Measurements from ENCODE around the gene LIMK2. TPM values are rescaled to one million over a fixed set of nuclear protein-coding genes. Genes with fewer than 3 reads are reported as not detected.

LIMK2 gene
- total RNA-seq, 1 donor from 2014 or later: 92.4 TPM

DNA sequence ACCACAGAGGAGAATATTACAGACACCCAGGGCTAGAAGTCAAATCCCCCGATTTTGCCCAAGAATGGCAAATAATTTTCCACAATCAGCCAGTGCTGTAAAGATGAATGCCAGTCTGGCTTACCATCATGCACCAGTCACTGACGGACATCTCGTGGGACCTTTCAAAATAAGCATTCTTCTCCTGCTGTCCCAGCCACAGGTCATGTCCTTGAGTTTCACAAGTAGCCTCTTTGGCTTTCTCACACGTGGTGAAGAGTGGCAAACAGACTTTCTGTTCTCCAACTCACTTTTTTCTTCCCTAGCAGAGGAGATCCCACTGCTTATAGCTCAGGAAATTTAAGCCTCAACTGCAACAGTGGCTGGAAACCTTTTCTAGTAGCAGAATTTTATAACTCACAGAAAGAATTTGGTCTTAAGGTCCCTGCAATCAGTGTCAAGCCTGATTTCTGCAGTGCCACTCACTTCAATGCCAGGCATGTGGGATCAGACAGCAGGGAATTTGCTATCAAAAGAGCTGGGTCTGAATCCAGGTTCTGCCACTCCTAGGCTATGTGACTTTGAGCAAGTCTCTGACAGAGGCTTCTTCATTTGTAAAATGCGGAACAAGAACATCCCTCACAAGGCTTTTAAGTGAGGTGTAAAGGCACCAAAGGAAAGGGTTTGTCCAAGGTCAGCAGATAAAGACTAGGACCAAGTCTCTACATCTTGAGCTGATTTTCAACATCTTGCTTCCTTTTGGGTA, 76.6 kb downstream of the LIMK2 start:
- Mint-ChIP-seq H3K27ac (ENCODE audit: unreplicated experiment) (peak overlapping the region; percentile 33), H3K36me3 (ENCODE audit: unreplicated experiment) (no peaks in the 10 kb centered on the region), H3K27me3 (ENCODE audit: unreplicated experiment) (no peaks in the 10 kb centered on the region), H3K9me3 (ENCODE audit: unreplicated experiment) (peaks cover 13% of the 10 kb centered on the region), H3K4me3 (ENCODE audit: unreplicated experiment) (peak overlapping the region; percentile 15), H3K4me1 (ENCODE audit: low read depth, unreplicated experiment) (peaks cover 25% of the 10 kb centered on the region)
- no peak for DNase-seq
- TF ChIP-seq, protein P1, sequence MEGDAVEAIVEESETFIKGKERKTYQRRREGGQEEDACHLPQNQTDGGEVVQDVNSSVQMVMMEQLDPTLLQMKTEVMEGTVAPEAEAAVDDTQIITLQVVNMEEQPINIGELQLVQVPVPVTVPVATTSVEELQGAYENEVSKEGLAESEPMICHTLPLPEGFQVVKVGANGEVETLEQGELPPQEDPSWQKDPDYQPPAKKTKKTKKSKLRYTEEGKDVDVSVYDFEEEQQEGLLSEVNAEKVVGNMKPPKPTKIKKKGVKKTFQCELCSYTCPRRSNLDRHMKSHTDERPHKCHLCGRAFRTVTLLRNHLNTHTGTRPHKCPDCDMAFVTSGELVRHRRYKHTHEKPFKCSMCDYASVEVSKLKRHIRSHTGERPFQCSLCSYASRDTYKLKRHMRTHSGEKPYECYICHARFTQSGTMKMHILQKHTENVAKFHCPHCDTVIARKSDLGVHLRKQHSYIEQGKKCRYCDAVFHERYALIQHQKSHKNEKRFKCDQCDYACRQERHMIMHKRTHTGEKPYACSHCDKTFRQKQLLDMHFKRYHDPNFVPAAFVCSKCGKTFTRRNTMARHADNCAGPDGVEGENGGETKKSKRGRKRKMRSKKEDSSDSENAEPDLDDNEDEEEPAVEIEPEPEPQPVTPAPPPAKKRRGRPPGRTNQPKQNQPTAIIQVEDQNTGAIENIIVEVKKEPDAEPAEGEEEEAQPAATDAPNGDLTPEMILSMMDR (IDR thresholded peaks at IDR 0.05; ENCODE audit: partially characterized antibody, unreplicated experiment): no peak

DNA sequence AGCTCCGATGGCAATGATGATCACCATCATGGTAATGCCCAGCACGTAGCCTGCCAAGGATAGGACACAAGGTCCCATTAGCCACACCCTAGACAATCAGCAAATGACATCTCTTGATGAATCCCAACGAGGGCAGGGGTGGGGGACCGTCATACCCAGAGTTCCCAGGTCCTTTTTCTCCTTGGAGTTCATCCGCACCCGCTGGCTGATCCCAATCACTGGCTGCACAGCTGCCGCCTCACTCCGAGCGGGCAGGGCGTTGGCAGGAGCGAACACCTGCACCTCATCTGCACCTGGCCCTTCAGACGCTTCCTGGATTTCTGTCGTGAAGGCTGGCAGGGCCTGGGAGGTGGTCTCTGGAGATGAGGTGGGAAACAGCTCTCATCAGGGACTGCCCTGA, 77.2 kb downstream of the LIMK2 start:
- DNase-seq: no peak
- H3K27ac Mint-ChIP-seq (ENCODE audit: unreplicated experiment): peak overlapping the region; percentile 33

DNA sequence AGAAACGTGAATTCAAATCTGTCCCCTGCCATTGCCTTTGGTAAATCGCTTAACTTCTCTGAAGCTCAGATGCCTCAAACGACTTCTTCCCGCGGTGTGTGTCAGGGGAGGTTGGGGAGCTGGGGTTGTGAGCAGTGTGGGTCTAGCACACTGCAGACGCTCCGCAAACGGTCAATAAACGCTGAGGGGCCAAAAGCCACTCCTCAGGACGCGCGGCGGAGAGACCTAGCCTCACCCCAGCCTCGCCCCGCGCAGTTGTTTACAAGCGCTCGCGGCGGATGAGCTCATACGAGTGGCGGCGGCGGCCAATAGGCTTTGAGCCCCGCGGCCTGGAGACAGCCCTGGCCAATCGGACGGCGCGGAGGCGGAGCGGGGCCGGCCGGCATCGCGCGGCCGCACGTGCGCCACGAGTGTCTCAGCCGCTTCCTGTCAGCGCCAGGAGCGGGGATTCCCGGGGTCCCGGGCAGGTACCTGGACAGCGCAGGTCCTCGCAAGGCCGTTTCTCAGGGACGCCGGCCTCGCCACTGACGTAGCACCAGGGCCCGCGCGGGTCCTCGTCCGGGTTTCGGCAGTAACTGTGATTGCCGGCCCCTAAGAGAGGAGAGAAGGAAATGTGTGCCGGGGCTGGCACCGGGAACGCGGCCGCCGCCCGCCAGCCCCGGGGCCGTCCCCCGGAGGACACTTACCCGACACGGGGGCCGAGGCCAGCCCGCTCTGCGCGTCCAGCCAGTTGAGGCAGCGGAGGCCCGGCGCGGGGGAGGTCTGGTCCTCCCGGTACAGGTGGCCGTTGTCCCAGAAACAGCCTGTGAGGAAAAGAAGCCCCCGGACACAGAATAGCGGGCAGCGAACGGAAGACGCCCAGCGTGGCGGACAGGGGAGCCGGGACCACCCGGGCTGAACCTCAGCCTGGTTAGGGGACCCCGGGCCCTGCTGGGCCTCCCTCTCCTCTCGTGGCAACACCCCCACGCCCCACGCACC, 78.7 kb downstream of the LIMK2 start:
- Mint-ChIP-seq H3K36me3 (ENCODE audit: unreplicated experiment) (no peaks in the 10 kb centered on the region), H3K9me3 (ENCODE audit: unreplicated experiment) (peaks cover 14% of the 10 kb centered on the region), H3K4me3 (ENCODE audit: unreplicated experiment) (peak overlapping the region; percentile 89), H3K4me1 (ENCODE audit: low read depth, unreplicated experiment) (peaks cover 14% of the 10 kb centered on the region), H3K27me3 (ENCODE audit: unreplicated experiment) (no peaks in the 10 kb centered on the region), H3K27ac (ENCODE audit: unreplicated experiment) (peak overlapping the region; percentile 94)
- TF ChIP-seq, protein P1 (IDR thresholded peaks at IDR 0.05; ENCODE audit: partially characterized antibody, unreplicated experiment): no peak
- DNase-seq: peak; percentile 95

More for the DNA sequence above, 77.2 kb downstream of the LIMK2 start:
- Mint-ChIP-seq H3K4me1 (ENCODE audit: low read depth, unreplicated experiment) (peaks cover 25% of the 10 kb centered on the region), H3K9me3 (ENCODE audit: unreplicated experiment) (peaks cover 13% of the 10 kb centered on the region), H3K4me3 (ENCODE audit: unreplicated experiment) (peak overlapping the region; percentile 82), H3K27me3 (ENCODE audit: unreplicated experiment) (no peaks in the 10 kb centered on the region), H3K36me3 (ENCODE audit: unreplicated experiment) (no peaks in the 10 kb centered on the region)
- TF ChIP-seq, protein P1 (IDR thresholded peaks at IDR 0.05; ENCODE audit: partially characterized antibody, unreplicated experiment): no peak

DNA sequence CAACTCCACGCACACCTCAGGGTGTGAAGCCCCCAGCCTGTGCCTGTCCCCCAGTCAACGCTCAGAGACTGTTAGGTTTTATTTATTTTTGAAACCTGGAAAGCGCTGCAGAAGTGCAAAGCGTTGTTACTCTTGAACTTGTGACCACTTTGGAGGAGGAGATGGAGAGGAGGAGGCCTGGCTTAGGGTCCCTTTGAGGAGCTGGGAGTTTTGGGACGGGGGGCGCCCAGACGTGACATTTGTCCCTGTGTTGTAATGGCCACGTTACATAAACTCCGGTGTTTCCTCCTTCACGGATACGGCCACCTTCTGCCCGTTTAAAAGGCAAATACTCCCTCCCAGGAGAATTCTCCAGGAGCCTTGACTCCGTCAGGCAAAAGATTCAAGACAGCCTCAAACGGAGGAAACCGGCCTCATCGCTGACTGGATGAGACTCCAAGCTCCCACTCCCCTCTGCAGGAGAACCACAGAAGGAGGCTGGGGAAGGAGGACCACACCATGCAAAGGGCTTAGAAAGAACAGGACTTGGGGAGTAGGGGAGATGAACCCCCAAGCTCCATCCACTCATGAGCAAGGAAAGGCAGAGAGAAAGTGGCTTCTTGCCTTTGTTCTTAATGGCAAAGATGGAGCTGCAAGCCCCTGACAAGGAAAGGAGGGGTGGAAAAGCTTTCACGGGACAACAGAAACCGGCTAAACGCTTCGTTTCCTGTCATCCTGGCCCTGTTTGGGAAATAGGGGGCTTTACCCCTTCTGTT, 79.6 kb downstream of the LIMK2 start:
- H3K9me3 Mint-ChIP-seq (ENCODE audit: unreplicated experiment): peaks cover 14% of the 10 kb centered on the region
- no peaks in the 10 kb centered on the region for H3K36me3 Mint-ChIP-seq (ENCODE audit: unreplicated experiment)
- DNase-seq: peak; percentile 48
- TF ChIP-seq, protein P1 (IDR thresholded peaks at IDR 0.05; ENCODE audit: partially characterized antibody, unreplicated experiment): no peak
- peak overlapping the region; percentile 99 for H3K27ac Mint-ChIP-seq (ENCODE audit: unreplicated experiment)
- H3K27me3 Mint-ChIP-seq (ENCODE audit: unreplicated experiment): no peaks in the 10 kb centered on the region
- peaks cover 8% of the 10 kb centered on the region for H3K4me1 Mint-ChIP-seq (ENCODE audit: low read depth, unreplicated experiment)
- H3K4me3 Mint-ChIP-seq (ENCODE audit: unreplicated experiment): peak overlapping the region; percentile 100
